NCI-H748 (cell line): ENCODE measurements around the gene FRMD8.

Source experiments
- DNase-seq: peaks from one replicate; lab custom pipeline; 2025; ENCODE audit not compliant: unreplicated experiment; lab: John Stamatoyannopoulos, UW

FRMD8 gene

GRCh38 chr11:65392899-65393298, 6.5 kb downstream of the FRMD8 start:
- DNase-seq, result no peak

GRCh38 chr11:65393513-65394079, 7.2 kb downstream of the FRMD8 start:
- no peak for DNase-seq

GRCh38 chr11:65394125-65394536, 7.7 kb downstream of the FRMD8 start:
- no peak for DNase-seq

GRCh38 chr11:65395961-65396530, 9.6 kb downstream of the FRMD8 start:
- DNase-seq, result no peak

- no peak for DNase-seq
These were observed 10.6 kb downstream of the FRMD8 start for GRCh38 chr11:65396769-65397745.

- no peak for DNase-seq
These were observed 12.0 kb downstream of the FRMD8 start for GRCh38 chr11:65398362-65398910.

- DNase-seq, result no peak
These were observed 12.8 kb downstream of the FRMD8 start for GRCh38 chr11:65399249-65399648.

GRCh38 chr11:65399845-65400244, 13.4 kb downstream of the FRMD8 start:
- DNase-seq, result no peak

GRCh38 chr11:65400307-65401072, 14.1 kb downstream of the FRMD8 start:
- DNase-seq, result no peak

- no peak for DNase-seq
These were observed 14.8 kb downstream of the FRMD8 start for GRCh38 chr11:65401073-65401802.

GRCh38 chr11:65401803-65402248, 15.4 kb downstream of the FRMD8 start:
- no peak for DNase-seq

GRCh38 chr11:65402790-65403189, 16.4 kb downstream of the FRMD8 start:
- DNase-seq, result no peak

- no peak for DNase-seq
These were observed 17.2 kb downstream of the FRMD8 start for GRCh38 chr11:65403607-65404121.

- no peak for DNase-seq
These were observed 17.8 kb downstream of the FRMD8 start for GRCh38 chr11:65404210-65404609.

- DNase-seq, result no peak
These were observed 18.4 kb downstream of the FRMD8 start for GRCh38 chr11:65404638-65405339.

- DNase-seq, result no peak
These were observed 24.7 kb downstream of the FRMD8 start for GRCh38 chr11:65410936-65411680.

GRCh38 chr11:65411681-65412070, 25.2 kb downstream of the FRMD8 start:
- no peak for DNase-seq

GRCh38 chr11:65412271-65413076, 26.0 kb downstream of the FRMD8 start:
- DNase-seq, result no peak
